ENCODE measurements around the gene TEF. TPM values are rescaled to one million over a fixed set of nuclear protein-coding genes. Genes with fewer than 3 reads are reported as not detected.
"Not testable (repeated sequence)": the region's sequence is repeated elsewhere in the genome, so short reads cannot be mapped to it uniquely, and the experiment has no call there.

The TEF gene
- total and polyA plus RNA-seq, 4 donors, result 8.6 to 23.3 (median 14.2) TPM

DNA sequence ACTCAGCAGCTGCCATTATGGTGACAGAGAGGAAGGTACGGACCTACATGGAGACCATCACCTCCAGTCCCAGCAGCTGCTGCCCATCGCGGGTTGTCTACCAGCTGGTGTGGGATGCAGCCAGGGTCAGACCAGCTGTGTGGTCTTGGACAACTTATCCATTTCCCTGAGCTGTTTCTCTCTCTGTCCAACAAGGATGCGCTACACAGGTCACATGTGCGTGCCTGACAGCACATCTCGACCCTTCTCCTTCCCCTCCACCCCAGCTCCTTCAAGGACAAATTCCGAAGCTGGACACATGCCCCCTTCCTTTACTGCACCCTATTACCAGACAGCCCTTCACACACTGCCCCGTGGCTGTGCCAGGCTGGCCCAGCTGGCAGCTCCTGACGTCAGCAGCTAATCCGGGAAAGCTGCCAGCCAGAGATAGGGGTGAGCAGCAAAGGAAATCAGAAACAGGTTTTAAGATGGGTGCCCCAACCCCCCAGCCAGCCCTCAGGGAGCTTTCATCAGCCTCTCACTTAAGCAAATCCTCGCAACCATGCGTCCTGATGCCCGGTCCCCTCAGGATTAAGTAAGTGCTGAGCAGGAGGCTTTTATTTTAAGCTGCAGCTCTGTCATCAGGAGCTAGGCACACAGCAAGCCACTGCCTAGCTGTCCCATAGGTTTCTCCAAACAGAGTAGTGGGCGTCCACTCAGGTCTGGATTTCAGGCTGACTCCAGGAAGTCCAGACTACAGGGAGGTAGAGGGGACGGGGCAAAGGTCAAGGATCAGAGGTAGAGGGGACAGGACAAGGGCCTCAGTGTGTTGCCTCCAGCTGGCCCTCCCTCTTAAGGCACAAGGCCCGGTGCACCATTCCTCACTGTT lies 20.3 kb downstream of the TEF start:
- intact Hi-C loops (cut with DNase I), result loop anchor here (2.0 kb wide), 2 partner anchors 115 to 125 kb away; no protein-coding TSS in a partner anchor
- Histone ChIP-seq H3K27ac (ENCODE audit: low read depth in 1 of 2, low read length in 2 of 2) (no peak overlapping the region), H3K27me3 (ENCODE audit: control insufficient read depth in 1 of 2, insufficient read depth in 2 of 2, low read length in 1 of 2) (no peaks in the 10 kb centered on the region), H3K4me1 (ENCODE audit: control insufficient read depth in 1 of 2, insufficient read depth in 2 of 2, low read length in 2 of 2) (no peaks in the 10 kb centered on the region), H3K4me3 (ENCODE audit: low read length in 2 of 2) (no peak overlapping the region), H3K9me3 (ENCODE audit: control insufficient read depth, low read length) (no peaks in the 10 kb centered on the region), H3K36me3 (ENCODE audit: control insufficient read depth in 1 of 2, insufficient read depth in 2 of 2, low read length in 1 of 2) (peaks cover 0 to 3% of the 10 kb centered on the region in 2 donors)
- ATAC-seq (ENCODE audit: low FRiP score) (no peak), DNase-seq (peak; percentile 71 to 80)
- WGBS, 2 donors, result 14 to 19% methylated on average over 16 of the region's 16 CpGs

DNA sequence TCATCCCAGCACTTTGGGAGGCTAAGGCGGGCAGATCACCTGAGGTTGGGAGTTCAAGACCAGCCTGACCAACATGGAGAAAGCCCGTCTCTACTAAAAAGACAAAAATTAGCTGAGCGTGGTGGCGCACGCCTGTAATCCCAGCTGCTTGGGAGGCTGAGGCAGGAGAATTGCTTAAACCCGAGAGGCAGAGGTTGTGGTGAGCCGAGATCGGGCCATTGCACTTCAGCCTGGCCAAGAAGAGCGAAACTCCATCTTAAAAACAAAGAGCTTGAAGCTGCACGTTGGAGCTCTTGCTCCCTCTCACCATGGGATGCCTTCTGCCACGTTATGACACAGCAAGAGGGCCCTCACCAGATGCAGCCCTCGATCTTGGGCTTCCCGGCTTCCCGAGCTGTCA lies 21.1 kb downstream of the TEF start:
- not testable (repeated sequence) for H3K4me3 ChIP-seq (ENCODE audit: low read length in 2 of 2); H3K36me3 ChIP-seq (ENCODE audit: control insufficient read depth in 1 of 2, insufficient read depth in 2 of 2, low read length in 1 of 2); H3K27me3 ChIP-seq (ENCODE audit: control insufficient read depth in 1 of 2, insufficient read depth in 2 of 2, low read length in 1 of 2); H3K9me3 ChIP-seq (ENCODE audit: control insufficient read depth, low read length); DNase-seq; H3K4me1 ChIP-seq (ENCODE audit: control insufficient read depth in 1 of 2, insufficient read depth in 2 of 2, low read length in 2 of 2); ATAC-seq (ENCODE audit: low FRiP score); H3K27ac ChIP-seq (ENCODE audit: low read depth in 1 of 2, low read length in 2 of 2)
- intact Hi-C loops (cut with DNase I), result loop anchor here (2.0 kb wide), 2 partner anchors 114 to 124 kb away; no protein-coding TSS in a partner anchor
- WGBS, 2 donors, result 91 to 95% methylated on average over 14 of the region's 14 CpGs

DNA sequence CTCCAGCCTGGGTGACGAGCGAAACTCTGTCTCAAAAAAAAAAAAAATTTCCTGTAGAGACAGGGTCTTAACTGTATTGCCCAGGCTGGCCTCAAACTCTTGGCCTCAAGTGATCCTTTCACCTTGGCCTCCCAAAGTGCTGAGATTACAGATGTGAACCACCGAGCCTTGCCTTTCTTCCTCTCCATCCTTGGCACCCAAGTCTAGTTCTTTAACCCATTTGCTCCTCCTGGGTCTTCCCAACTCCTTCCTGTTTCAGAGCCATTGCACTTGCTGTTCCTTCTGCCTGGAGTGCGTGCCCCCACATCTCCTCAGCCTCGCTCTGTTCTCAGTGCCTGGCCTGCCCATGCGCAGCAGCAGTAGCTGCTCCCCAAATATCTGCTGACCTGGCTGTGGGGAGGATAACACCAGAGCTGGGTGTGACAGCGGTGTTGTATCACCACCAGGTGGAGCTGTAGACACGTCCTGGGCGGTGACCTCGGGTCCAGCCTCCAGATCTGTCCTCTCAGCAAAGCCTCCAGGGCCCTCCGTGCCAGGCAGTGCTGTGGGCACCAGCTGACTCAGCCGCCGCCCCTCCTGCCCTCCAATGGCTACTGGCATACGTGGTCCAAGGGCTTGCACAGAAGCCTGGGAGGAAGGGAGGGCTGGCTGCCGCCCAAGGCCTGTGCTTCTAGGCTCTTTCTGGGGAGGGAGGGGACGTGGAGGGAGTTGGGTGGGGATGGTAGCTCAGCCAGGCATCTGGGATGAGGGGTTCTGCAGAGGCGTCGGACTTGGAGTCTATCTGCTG lies 22.0 kb downstream of the TEF start:
- Histone ChIP-seq H3K9me3 (ENCODE audit: control insufficient read depth, low read length) (no peaks in the 10 kb centered on the region), H3K27me3 (ENCODE audit: control insufficient read depth in 1 of 2, insufficient read depth in 2 of 2, low read length in 1 of 2) (no peaks in the 10 kb centered on the region), H3K36me3 (ENCODE audit: control insufficient read depth in 1 of 2, insufficient read depth in 2 of 2, low read length in 1 of 2) (no peaks in the 10 kb centered on the region), H3K27ac (ENCODE audit: low read depth in 1 of 2, low read length in 2 of 2) (peak overlapping the region in 1 of 2 donors; percentile 30), H3K4me3 (ENCODE audit: low read length in 2 of 2) (no peak overlapping the region), H3K4me1 (ENCODE audit: control insufficient read depth in 1 of 2, insufficient read depth in 2 of 2, low read length in 2 of 2) (no peaks in the 10 kb centered on the region)
- 7 to 8% methylated on average over 16 to 18 of the region's 18 CpGs for WGBS, 2 donors
- DNase-seq (peak; percentile 97), ATAC-seq (ENCODE audit: low FRiP score) (peak; percentile 96)
- intact Hi-C loops (cut with DNase I), result loop anchor here (1.0 to 2.0 kb wide), 3 partner anchors 113 to 123 kb away; no protein-coding TSS in a partner anchor

DNA sequence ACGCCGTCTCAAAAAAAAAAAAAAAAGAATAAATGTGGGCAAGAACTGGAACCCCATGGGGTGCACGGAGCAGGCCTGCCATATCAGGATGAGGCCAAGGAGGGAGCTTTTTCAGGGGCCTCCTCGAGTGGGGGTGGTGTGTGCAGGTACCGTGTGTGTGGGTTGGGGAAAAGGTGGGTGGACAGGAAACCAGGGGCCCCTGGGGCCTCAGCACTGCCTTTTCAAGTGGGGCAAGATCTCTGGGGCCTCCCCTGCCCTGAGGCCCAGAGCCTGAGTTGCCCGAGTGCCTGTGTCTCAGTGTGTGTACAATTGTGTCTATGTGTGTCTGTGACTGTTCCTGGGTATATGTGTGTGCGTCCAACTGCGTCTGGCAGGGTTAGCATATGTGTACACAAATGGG lies 23.8 kb downstream of the TEF start:
- no peaks in the 10 kb centered on the region for H3K27me3 ChIP-seq (ENCODE audit: control insufficient read depth in 1 of 2, insufficient read depth in 2 of 2, low read length in 1 of 2)
- intact Hi-C loops (cut with DNase I), result no loop called here
- H3K27ac ChIP-seq (ENCODE audit: low read depth in 1 of 2, low read length in 2 of 2), result no peak overlapping the region
- 91 to 95% methylated on average over 8 of the region's 8 CpGs for WGBS, 2 donors
- ATAC-seq (ENCODE audit: low FRiP score) (no peak), DNase-seq (no peak)
- no peaks in the 10 kb centered on the region for H3K36me3 ChIP-seq (ENCODE audit: control insufficient read depth in 1 of 2, insufficient read depth in 2 of 2, low read length in 1 of 2)
- no peaks in the 10 kb centered on the region for H3K4me1 ChIP-seq (ENCODE audit: control insufficient read depth in 1 of 2, insufficient read depth in 2 of 2, low read length in 2 of 2)
- H3K9me3 ChIP-seq (ENCODE audit: control insufficient read depth, low read length), result no peaks in the 10 kb centered on the region
- no peak overlapping the region for H3K4me3 ChIP-seq (ENCODE audit: low read length in 2 of 2)

DNA sequence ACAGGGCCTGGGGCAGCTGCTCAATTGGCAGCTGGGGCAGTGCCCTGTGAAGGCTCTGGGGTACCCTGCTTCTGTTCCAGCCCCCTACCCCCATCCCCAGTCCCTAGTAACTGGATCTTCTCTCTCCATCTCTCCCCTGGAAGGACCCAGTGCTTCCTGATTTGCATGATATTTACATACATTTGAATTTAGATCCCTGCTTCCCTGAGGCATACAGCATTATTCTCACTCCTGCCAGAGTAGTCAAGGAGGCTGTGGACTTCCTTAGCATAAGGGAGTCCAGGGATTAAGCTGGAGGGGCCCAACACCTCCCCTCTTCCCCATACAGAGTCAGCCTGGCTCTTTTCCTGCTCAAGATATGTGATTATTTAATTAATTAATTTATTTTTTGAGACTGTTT lies 24.7 kb downstream of the TEF start:
- no peak for ATAC-seq (ENCODE audit: low FRiP score)
- no peaks in the 10 kb centered on the region for H3K4me1 ChIP-seq (ENCODE audit: control insufficient read depth in 1 of 2, insufficient read depth in 2 of 2, low read length in 2 of 2)
- no peaks in the 10 kb centered on the region for H3K27me3 ChIP-seq (ENCODE audit: control insufficient read depth in 1 of 2, insufficient read depth in 2 of 2, low read length in 1 of 2)

DNA sequence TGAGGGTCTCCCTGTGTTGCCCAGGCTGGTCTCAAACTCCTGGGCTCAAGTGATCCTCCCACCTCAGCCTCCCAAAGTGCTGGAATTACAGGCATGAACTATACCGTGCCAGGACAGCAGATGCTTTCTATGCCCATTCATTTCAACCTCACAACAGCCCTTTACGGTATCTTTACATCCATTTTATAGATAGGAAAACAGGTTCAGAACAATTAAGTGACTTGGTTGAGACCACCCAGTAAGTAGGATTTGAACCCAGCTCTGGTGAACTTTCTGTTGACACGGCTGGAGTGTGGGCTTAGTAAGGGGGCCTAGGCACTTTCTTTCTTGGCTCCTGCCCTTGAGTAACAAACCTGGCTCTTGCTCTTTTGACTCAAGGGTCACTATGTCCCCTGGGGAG lies 25.7 kb downstream of the TEF start:
- DNase-seq (no peak), ATAC-seq (ENCODE audit: low FRiP score) (no peak)
- Histone ChIP-seq H3K9me3 (ENCODE audit: control insufficient read depth, low read length) (no peaks in the 10 kb centered on the region), H3K36me3 (ENCODE audit: control insufficient read depth in 1 of 2, insufficient read depth in 2 of 2, low read length in 1 of 2) (no peaks in the 10 kb centered on the region), H3K27ac (ENCODE audit: low read depth in 1 of 2, low read length in 2 of 2) (no peak overlapping the region), H3K4me1 (ENCODE audit: control insufficient read depth in 1 of 2, insufficient read depth in 2 of 2, low read length in 2 of 2) (no peaks in the 10 kb centered on the region), H3K27me3 (ENCODE audit: control insufficient read depth in 1 of 2, insufficient read depth in 2 of 2, low read length in 1 of 2) (no peaks in the 10 kb centered on the region), H3K4me3 (ENCODE audit: low read length in 2 of 2) (no peak overlapping the region)
- 79 to 82% methylated on average over 3 of the region's 3 CpGs for WGBS, 2 donors
- intact Hi-C loops (cut with DNase I), result no loop called here

More for the DNA sequence above, 24.7 kb downstream of the TEF start:
- no peaks in the 10 kb centered on the region for H3K36me3 ChIP-seq (ENCODE audit: control insufficient read depth in 1 of 2, insufficient read depth in 2 of 2, low read length in 1 of 2)
- intact Hi-C loops (cut with DNase I), result no loop called here
- no peaks in the 10 kb centered on the region for H3K9me3 ChIP-seq (ENCODE audit: control insufficient read depth, low read length)
- H3K27ac ChIP-seq (ENCODE audit: low read depth in 1 of 2, low read length in 2 of 2), result no peak overlapping the region
- no peak for DNase-seq
- no peak overlapping the region for H3K4me3 ChIP-seq (ENCODE audit: low read length in 2 of 2)

DNA sequence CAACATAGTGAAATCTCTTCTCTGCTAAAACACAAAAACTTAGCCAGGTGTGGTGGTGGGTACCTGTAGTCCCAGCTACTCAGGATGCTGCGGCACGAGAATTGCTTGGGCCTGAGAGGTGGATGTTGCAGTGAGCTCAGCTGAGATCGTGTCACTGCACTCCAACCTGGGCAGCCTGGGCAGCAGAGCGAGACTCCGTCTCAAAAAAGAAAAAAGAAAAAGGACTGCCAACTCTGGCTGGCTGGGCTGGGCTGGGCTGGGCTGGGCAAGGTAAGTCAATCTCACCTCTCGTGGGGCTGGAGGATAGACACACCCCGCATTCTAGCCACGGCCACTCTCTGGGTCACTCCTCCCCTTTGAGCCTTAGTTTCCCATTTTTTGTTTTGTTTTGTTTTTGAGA lies 26.9 kb downstream of the TEF start:
- Histone ChIP-seq H3K36me3 (ENCODE audit: control insufficient read depth in 1 of 2, insufficient read depth in 2 of 2, low read length in 1 of 2) (no peaks in the 10 kb centered on the region), H3K4me3 (ENCODE audit: low read length in 2 of 2) (no peak overlapping the region), H3K27ac (ENCODE audit: low read depth in 1 of 2, low read length in 2 of 2) (no peak overlapping the region), H3K9me3 (ENCODE audit: control insufficient read depth, low read length) (no peaks in the 10 kb centered on the region), H3K4me1 (ENCODE audit: control insufficient read depth in 1 of 2, insufficient read depth in 2 of 2, low read length in 2 of 2) (no peaks in the 10 kb centered on the region), H3K27me3 (ENCODE audit: control insufficient read depth in 1 of 2, insufficient read depth in 2 of 2, low read length in 1 of 2) (no peaks in the 10 kb centered on the region)
- ATAC-seq (ENCODE audit: low FRiP score), result no peak
- WGBS, 2 donors, result 57 to 70% methylated on average over 8 of the region's 8 CpGs
- intact Hi-C loops (cut with DNase I), result no loop called here
- DNase-seq, result no peak

DNA sequence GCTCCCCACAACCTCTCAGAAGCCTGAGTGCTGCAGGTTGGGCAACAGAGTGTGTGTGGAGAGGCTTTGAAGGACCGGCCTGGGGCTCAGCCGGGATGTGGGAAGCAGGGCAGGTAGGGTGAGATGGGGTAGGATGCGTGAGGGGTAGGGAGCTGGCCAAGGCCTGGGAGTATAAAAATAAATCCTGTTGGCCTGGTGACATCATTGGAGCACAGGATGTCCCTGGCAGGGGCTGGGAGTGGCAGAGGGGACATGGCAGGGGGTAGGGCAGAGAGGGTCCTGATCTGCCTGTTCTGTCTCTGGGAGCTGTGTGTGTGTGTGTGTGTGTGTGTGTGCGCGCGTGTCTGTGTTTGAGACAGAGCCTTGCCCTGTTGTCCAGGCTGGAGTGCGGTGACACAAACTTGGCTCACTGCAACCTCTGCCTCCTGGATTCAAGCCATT lies 28.6 kb downstream of the TEF start:
- Histone ChIP-seq H3K27ac (ENCODE audit: low read depth in 1 of 2, low read length in 2 of 2) (peak overlapping the region in 1 of 2 donors; percentile 93), H3K4me1 (ENCODE audit: control insufficient read depth in 1 of 2, insufficient read depth in 2 of 2, low read length in 2 of 2) (no peaks in the 10 kb centered on the region), H3K9me3 (ENCODE audit: control insufficient read depth, low read length) (no peaks in the 10 kb centered on the region), H3K4me3 (ENCODE audit: low read length in 2 of 2) (no peak overlapping the region), H3K27me3 (ENCODE audit: control insufficient read depth in 1 of 2, insufficient read depth in 2 of 2, low read length in 1 of 2) (no peaks in the 10 kb centered on the region), H3K36me3 (ENCODE audit: control insufficient read depth in 1 of 2, insufficient read depth in 2 of 2, low read length in 1 of 2) (no peaks in the 10 kb centered on the region)
- intact Hi-C loops (cut with DNase I), result loop anchor here in 1 of 2 donors (2.0 kb wide), 1 partner anchor 36 kb away; the partner anchor contains the start of gene TOB2
- ATAC-seq (ENCODE audit: low FRiP score), result peak; percentile 13
- peak in 1 of 2 donors; percentile 78 for DNase-seq
- WGBS, 2 donors, result 12 to 17% methylated on average over 7 of the region's 7 CpGs

Data from aorta (tissue), 5 donors.